Measurements from ENCODE around the gene TXNIP.

TXNIP gene

GRCh38 chr1:145997718-145998023 lies 1.3 kb upstream of the TXNIP start:
- no peak for TF ChIP-seq CTCF (IDR thresholded peaks at IDR 0.05)

GRCh38 chr1:145997016-145997717 lies 788 bp upstream of the TXNIP start:
- no peak for TF ChIP-seq CTCF (IDR thresholded peaks at IDR 0.05)

- no peak for TF ChIP-seq CTCF (IDR thresholded peaks at IDR 0.05)
Measured at GRCh38 chr1:145995964-145996432, 381 bp downstream of the TXNIP start.

GRCh38 chr1:145995148-145995881 lies 1.1 kb downstream of the TXNIP start:
- TF ChIP-seq CTCF (IDR thresholded peaks at IDR 0.05) = no peak

- TF ChIP-seq CTCF (IDR thresholded peaks at IDR 0.05) = no peak
Measured at GRCh38 chr1:145994391-145995120, 1.8 kb downstream of the TXNIP start.

- no peak for TF ChIP-seq CTCF (IDR thresholded peaks at IDR 0.05)
Measured at GRCh38 chr1:145993618-145994390, 2.6 kb downstream of the TXNIP start.

- no peak for TF ChIP-seq CTCF (IDR thresholded peaks at IDR 0.05)
Measured at GRCh38 chr1:145992958-145993617, 3.3 kb downstream of the TXNIP start.

Data from LNCAP (cell line).